GM12892 (cell line): ENCODE data around the gene PPP2R2C.

Experiments used
- POLR2A ChIP-seq: IDR thresholded peaks from 2 replicates; pipeline ENCODE4 v1.6.1; 2011; ENCODE audit warnings: low read depth, low read length, control low read depth
- POLR2AphosphoS5 ChIP-seq: IDR thresholded peaks from 2 replicates; pipeline ENCODE4 v1.6.1; 2011; ENCODE audit warnings: low read depth, low read length, control low read depth
- TAF1 ChIP-seq: IDR thresholded peaks from 2 replicates; pipeline ENCODE4 v1.6.1; 2011; ENCODE audit warnings: low read depth, mild to moderate bottlenecking, control low read depth, low read length, borderline replicate concordance

DNA sequence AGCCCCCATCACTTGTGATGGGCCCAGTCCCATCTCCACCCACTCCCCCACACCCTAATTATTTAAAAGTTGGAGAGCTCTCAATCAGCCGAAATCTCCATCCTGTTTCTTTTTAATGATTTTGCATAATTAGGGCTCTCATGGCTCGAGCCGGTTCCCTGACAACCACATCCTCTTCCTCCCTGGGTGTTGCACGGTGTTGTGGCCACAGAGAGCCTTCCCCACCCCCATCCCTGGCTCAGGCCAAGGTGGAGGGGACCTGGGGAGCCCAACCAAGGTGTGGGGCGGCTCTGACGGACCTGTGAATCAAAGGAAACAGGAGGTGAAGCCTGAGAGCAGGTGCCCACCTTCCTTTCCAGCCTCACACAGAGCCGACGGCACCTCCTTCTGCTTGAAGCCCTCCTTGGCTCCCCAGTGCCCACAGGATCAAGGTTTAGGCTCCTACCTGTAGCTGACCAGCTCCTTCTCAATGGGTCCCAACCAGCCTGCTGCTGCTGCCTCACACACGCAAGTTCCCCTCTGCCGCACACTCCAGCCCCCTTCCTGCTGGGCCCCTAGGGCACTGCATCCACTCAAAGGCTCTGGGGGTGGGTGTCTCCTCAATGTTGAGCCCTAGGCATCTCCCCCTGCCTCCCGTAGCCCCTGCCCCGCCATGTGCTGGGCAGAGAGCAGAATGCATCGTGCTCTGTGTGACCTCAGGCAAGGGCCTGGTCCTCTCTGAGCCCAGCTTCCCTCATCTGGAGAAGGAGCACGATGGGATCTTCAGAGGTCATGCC is 134.1 kb downstream of the PPP2R2C start:
- TF ChIP-seq POLR2A (no peak), TAF1 (no peak), POLR2AphosphoS5 (no peak)
